Lower leg skin (tissue), 3 donors: ENCODE results near the gene KLHL2.
"Not testable (repeated sequence)": the region's sequence is repeated elsewhere in the genome, so short reads cannot be mapped to it uniquely, and the experiment has no call there.

Source experiments
- CTCF ChIP-seq, 3 donors: fragments of 450-650 bp; IDR thresholded peaks; one replicate each; pipeline ENCODE4 v1.5.1; 2016; ENCODE audit warnings: antibody characterized with exemption in 3 of 3, mild to moderate bottlenecking in 3 of 3, moderate library complexity in 2 of 3
- POLR2A ChIP-seq, 2 donors: fragments of 450-650 bp; IDR thresholded peaks; one replicate each; pipeline ENCODE4 v1.6.1; 2016 to 2017; ENCODE audit warnings: antibody characterized with exemption in 2 of 2, mild to moderate bottlenecking in 1 of 2, moderate library complexity in 1 of 2

- TF ChIP-seq CTCF, POLR2A (IDR thresholded peaks at IDR 0.05): not testable (repeated sequence)
Measured at GRCh38 chr4:165212647-165213046, 5.3 kb downstream of the KLHL2 start.
